GM10266 (cell line): Measurements from ENCODE around the gene DNAJB5.

ENCODE experiments used
- DNase-seq: peaks from one replicate; pipeline ENCODE4 v3.0.0; 2012; ENCODE audit errors: extremely low spot score
- TF ChIP-seq, protein P1 (sequence below): IDR thresholded peaks from 2 replicates; pipeline ENCODE4 v1.5.1; 2012; ENCODE audit warnings: mild to moderate bottlenecking, low read depth; ENCODE audit not compliant: control insufficient read depth, insufficient read depth; ENCODE audit errors: missing control alignments

The DNAJB5 gene

DNA sequence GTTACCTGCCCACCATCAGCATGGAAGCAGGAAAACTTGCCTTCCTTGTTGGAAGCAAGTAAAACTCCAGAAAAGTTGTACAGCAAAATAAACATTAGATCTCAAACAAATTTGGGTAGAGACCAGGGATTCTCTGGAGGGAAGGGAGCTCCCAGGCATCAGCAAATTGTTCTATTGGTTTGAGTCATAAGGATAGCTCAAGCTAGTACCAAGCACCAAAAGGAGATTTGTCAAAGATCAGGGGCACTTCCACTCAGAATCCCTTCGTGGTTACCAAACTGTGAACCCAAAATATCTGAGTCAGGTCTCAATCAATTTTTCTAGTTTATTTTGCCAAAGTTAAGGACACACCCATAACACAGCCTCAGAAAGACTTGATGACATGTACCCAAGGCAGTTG, 37.8 kb downstream of the DNAJB5 start:
- TF ChIP-seq, protein P1, sequence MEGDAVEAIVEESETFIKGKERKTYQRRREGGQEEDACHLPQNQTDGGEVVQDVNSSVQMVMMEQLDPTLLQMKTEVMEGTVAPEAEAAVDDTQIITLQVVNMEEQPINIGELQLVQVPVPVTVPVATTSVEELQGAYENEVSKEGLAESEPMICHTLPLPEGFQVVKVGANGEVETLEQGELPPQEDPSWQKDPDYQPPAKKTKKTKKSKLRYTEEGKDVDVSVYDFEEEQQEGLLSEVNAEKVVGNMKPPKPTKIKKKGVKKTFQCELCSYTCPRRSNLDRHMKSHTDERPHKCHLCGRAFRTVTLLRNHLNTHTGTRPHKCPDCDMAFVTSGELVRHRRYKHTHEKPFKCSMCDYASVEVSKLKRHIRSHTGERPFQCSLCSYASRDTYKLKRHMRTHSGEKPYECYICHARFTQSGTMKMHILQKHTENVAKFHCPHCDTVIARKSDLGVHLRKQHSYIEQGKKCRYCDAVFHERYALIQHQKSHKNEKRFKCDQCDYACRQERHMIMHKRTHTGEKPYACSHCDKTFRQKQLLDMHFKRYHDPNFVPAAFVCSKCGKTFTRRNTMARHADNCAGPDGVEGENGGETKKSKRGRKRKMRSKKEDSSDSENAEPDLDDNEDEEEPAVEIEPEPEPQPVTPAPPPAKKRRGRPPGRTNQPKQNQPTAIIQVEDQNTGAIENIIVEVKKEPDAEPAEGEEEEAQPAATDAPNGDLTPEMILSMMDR: no peak

DNA sequence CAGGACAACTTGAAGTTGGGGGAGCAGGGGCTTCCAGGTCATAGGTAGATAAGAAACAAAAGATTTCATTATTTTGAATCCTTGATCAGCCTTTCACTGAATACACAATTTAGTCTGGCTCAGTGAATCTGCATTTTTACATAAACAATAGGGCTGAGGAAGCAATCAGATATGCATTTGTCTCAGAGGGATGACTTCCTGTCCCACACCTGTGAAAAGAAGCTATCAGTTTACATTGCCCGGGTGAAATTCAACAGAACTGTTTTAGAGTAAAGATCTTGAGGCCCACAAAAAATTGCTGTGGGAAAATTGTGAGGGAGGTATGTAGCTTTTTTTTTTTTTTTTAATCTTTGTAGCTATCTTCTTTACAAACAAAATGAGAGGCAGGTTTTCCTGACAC, 38.3 kb downstream of the DNAJB5 start:
- DNase-seq: no peak
- TF ChIP-seq, protein P1: no peak

More for the DNA sequence above, 37.8 kb downstream of the DNAJB5 start:
- no peak for DNase-seq

DNA sequence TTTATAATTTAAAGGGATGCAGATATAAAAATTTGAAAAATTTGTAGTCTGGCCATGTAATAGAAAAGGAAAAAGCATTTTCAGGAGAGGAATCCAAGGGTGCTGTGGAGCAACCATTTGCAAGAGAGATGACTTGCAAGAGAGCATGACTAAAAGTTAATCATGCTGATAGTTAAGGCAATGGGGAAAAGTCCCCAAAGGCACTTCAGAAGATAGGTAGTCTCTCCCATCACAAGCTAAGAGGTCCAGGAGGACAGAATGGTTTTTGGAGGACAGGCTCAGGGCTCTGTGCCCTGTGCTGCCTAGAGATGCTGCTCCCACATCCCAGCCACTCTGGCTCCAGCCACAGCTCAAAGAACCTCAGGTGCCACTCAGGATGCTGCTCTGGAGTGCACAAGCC, 38.8 kb downstream of the DNAJB5 start:
- DNase-seq: no peak
- TF ChIP-seq, protein P1: no peak

DNA sequence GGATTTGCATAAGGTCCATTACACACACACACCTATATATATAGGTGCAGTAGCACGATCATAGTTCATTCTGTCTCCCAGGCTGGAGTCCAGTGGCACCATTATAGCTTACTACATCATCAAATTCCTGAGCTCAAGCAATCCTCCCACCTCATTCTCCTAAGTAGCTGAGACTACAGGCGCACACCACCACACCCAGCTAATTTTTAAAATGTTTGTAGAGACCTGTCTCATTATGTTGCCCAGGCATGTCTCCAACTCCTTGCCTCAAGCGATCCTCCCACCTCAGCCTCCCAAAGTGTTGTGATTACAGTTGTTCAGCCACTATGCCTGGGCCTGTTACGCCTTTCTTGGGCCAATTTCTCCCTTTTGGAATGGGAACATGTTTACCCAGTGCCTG, 39.7 kb downstream of the DNAJB5 start:
- DNase-seq: no peak
- TF ChIP-seq, protein P1: no peak

- TF ChIP-seq, protein P1: no peak
- no peak for DNase-seq
Measured at GRCh38 chr9:35029852-35030251, 40.3 kb downstream of the DNAJB5 start.

GRCh38 chr9:35033101-35033500, 43.6 kb downstream of the DNAJB5 start:
- TF ChIP-seq, protein P1: no peak
- peak; percentile 3 for DNase-seq

DNA sequence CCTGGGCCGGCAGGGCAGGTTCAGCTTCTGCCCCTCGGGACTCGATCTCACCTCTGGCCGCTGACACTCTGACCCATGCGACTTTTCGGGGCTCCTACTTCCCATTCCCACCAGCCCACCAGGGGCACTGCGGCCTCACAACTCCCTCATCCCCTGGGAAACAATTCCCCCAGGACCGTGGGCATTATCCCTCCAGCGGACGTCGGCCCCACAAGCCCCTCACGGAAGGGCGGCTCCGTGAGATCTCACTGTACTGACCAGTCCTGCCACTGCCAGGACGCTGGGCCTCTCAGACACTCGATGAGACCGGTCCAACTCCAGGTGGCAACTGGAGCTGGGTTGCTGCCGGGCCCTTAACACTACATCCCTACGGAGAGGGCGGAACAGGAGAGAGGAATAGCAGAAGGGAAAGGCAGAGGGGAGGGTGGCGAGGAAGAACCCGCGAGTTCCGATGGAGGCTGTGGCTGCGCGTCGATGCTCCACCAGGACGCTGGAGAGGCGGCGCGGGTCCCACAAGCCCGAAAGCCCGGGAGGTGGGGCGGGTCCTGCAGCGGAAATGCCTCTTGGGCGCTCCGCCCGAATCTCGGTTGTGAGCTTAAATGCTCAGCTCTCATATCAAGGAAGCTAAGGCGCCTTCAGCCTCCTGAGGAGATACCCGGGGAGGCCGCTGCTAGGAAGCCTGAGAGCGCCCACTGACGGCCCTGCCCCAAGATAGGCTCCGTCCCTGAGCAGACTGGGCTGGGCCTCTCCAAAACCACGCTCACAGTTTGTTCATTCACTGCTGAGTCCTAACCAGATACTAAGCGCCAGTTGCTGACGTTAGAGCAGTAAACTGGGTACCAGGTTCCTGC, 46.5 kb downstream of the DNAJB5 start:
- TF ChIP-seq, protein P1: no peak
- peak; percentile 19 for DNase-seq
